ENCODE results near the gene IQGAP3.

The IQGAP3 gene

DNA sequence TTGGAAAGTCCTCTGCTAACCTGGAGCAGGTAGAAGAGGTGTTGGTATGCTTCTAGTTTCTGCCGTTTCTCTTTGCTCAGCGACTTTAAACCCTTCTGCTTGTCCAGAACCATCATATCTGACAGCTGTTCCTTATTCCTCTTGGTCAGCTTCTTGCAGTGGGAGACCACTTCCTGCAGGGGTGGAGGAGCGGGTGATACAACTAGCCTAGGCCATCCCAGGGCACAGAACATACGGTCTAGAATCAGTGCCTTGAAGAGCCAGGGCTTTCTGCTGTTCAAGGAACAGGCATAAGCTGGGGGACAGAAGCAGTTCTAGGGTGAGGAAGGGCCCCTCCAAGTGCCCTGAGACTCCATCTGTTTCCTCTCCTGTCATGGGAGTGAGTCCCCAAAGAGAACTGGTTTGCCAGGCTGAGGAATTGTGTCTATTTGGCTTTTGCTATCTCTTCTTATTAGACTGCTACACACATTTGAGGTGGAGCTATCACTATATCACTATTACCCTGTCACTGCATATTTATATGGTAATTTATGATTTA lies 32.5 kb downstream of the IQGAP3 start:
- FAIRE-seq: no peak

DNA sequence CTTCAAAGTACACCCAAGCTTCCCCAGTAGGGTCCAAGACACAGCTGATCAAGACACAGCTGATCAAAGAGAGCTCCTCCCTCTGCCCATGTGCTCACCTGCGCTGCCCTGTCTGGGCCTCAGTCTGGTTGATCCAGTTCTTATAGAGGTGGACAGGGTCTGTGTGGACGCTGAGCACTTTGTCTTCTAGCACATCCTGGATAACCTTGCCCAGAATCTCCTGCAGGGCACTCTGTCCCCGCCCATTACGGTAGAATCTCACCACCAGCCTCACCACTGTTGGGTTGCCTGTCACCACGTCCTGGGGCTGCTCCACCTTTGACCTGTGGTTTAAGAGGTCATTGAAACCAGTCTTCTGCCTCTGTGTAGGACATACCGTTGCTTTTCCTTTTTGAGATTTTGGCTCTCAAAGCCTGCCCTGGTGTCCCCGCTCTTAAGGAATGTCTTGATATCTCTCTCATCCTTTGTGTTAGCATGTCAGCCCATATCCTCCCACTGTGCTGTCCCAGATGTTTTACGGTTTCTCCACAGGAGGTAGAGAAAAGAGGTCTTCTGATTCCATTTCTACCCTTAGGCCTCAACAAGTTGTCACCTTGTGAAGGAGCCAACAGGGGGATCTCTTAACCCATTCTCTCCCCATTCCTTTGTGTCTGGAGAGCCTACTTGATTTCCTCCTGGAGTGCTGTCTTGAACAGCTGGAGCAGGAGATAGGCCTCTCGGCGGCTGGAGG lies 33.5 kb downstream of the IQGAP3 start:
- FAIRE-seq: no peak

GRCh38 chr1:156537027-156537426 lies 35.3 kb downstream of the IQGAP3 start:
- no peak for FAIRE-seq

GRCh38 chr1:156534424-156535060 lies 37.8 kb downstream of the IQGAP3 start:
- FAIRE-seq: no peak

DNA sequence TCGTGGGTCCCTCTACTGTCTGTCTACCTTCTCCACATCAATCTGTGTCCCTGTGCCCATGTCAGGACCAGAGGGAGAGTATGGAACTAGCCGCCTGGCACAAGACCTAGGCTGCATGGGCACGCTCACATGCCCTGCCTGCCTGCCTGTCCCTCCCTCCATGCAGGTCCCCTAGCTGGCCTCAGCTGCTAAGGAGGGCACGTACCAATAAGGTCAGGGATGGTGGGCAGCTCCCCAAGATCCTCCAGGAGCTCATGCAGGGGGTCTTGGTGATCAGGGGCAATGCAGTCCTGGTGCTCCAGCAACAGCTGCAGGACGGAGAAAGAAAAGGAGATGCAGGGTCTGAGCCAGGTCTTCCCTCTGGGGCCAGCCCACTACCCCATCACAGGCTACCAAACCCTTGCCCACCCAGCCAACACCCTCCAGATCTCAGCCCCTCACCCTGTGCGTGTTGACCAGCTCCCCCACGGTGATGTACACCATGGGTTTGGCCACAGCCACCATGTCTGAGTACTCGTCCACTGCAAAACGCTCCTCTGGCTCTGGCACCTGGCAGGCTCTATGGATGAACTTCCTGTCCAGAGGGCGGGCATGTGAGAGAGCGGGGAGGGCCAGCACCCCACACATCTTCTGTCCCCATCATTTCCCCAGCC lies 38.7 kb downstream of the IQGAP3 start:
- no peak for FAIRE-seq

DNA sequence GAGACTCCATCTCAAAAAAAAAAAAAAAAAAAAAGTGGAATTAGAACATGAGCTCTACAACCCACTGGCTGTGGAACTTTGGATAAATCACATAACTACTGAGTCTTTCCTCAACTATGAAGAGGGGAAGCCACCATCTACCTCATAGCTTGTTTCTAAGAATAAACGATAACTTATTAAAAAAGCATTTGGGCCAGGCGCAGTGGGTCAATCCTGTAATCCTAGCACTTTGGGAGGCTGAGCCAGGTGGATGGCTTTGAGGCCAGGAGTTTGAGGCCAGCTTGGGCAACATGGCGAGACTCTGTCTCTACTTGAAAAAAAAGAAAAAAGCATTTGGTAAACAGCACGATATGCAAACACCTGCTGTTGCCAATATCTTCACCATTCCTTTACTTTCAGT lies 40.0 kb downstream of the IQGAP3 start:
- FAIRE-seq: no peak

DNA sequence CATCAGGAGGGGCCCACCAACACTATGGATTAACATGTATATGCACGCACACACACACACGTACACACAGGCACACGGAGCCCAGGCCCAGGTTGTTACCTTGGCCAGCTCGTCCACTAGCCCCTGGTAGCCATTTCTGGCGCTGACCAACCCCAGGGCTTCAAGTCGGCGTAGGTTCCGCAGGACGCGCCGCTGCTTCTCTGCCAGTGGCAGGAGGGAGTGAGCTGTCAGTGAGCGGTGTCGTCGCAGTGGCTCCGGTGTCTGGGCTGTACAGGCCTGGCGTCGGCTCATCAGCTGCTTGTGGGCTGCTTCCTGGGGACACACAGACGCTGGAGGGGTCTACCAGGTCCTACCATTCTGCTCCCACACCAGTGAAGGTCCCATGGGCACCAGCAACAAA lies 42.4 kb downstream of the IQGAP3 start:
- FAIRE-seq: no peak

GRCh38 chr1:156528875-156529425 lies 43.4 kb downstream of the IQGAP3 start:
- FAIRE-seq: no peak

DNA sequence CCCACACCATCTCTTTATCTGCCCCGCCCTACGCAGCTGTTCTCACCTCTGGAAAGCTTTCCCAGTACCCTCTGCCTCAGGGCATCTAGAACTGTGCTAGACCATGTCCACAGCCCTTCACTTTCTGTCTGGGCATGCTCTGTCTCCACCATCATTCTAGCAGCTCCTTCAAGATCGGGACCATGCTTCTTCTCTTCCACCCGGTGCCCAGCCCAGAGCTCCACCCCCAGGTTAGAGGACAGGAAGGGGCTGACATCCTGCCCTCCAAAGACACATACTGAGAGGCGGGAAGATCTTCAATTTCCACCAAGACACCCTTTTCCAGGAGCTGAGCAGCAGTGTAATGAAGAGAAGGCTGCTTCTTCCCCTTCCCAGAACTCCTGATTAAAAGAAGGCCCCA lies 44.1 kb downstream of the IQGAP3 start:
- no peak for FAIRE-seq

DNA sequence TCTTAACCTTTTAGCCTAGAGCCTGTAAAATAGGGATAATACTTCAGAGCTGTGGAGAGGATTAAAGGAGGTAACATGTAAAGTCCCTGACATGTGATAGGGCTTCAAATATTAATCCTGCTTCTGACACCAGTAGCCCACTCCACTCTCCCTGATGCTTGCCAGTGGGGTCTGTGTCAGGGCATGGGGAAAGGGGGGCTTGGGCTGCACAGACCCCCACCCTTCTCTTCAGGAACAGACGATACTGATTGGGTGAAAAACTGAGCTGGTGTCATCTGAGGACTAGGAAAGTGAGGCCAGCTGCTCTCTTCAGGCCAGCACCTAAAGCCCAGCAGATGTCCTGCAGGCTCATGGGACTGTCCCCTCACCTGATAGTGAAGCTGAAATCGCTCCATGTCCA lies 44.8 kb downstream of the IQGAP3 start:
- FAIRE-seq: no peak

DNA sequence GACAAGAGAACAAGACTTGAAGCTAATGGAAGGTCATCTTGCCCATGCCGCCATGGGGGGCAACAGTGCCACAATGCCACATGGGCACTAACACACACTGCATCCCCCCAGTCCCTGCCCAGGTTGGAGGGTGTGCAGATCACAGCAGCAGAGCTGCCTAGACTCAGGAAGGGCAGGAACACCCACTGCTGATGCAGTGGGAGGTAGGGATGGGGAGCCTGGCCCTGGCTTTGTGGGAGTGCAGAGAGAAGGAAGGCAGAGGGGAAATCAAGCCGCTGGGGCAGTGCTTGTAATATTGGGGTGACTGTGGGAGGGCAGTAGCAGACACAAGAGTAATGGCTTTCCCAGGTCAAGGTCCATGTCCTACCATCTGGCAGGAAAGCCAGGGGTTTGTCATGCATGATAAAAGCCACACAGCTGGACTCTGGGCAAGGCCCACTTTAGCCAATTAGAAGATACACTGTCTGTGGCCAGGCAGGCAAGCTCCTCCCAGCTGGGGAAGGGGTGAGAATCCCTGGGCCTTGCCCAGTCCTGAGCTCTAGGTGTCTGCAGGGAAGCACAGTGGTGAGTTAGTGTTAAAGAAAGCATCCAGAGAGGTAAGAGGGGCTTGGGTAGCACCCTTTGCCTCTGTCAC lies 46.4 kb downstream of the IQGAP3 start:
- no peak for FAIRE-seq

GRCh38 chr1:156525071-156525501 lies 47.3 kb downstream of the IQGAP3 start:
- no peak for FAIRE-seq

- no peak for FAIRE-seq
Observed at GRCh38 chr1:156524481-156524869, 47.9 kb downstream of the IQGAP3 start.

DNA sequence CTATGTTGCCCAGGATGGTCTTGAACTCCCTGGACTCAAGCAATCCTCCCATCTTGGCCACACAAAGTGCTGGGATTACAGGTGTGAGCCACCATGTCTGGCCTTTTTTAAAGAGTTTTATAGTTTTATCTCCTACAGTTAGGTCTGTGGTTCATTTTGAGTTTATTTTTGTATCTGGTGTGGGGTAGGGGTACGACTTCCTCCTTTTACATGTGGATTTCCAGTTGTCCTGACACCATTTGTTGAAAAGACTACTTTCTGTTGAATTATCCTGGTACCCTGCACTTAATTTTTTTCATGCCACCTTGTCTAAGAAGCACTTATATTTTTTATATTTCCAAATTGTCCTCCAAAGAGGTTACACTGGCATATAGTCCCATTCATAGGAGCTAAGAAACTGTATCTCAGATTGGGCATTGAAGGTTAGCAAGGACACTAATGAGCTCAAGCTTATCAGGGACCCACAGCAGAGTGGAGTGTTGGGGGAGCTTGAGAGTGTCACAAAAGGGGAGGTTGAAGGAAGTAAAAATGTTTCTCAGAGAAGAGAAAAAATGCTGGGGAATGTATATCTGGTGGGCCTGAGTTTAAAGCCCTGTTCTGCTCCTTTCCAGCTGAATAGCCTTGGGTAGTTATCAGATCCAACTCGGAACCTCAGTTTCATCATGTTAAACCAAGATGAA lies 48.4 kb downstream of the IQGAP3 start:
- no peak for FAIRE-seq

GRCh38 chr1:156522443-156522970 lies 49.9 kb downstream of the IQGAP3 start:
- FAIRE-seq: no peak

DNA sequence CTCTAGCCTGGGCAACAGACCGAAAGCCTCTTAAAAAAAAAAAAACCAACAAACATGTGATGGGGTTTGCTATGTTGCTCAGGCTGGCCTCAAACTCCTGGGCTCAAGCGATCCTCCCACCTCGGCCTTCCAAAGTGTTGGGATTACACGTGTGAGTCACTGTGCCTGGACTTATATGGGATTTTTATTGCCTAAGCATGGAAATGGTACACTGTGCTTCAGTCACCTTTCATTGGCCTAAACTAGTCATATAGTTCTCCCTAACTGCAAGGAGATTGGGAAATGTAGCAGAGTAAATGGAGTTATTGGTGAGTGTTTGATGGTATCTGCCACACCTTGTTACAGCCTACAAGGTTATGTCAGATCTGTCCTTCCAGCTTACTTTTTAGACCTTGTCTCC lies 54.6 kb downstream of the IQGAP3 start:
- no peak for FAIRE-seq

DNA sequence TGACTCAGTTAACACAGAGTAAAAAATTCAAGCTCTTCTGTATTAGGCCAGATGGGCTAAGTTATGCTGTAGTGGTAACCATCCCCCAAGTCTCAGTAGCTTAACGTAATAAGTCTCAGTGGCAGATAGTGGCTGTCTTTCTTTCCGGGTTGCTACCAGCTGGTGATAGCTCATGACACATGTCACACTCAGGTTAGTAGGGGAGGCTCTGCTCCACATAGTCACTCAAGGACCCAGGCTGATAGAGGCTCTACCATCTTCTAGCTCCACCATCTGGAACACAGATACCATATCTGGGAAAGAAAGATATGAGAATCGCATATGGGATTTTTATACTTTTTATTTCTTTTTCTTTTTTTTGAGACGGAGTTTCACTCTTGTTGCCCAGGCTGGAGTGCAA lies 55.5 kb downstream of the IQGAP3 start:
- FAIRE-seq: no peak

GRCh38 chr1:156515956-156516355 lies 56.4 kb downstream of the IQGAP3 start:
- FAIRE-seq: no peak

- no peak for FAIRE-seq
Observed at GRCh38 chr1:156513185-156513584, 59.2 kb downstream of the IQGAP3 start.

DNA sequence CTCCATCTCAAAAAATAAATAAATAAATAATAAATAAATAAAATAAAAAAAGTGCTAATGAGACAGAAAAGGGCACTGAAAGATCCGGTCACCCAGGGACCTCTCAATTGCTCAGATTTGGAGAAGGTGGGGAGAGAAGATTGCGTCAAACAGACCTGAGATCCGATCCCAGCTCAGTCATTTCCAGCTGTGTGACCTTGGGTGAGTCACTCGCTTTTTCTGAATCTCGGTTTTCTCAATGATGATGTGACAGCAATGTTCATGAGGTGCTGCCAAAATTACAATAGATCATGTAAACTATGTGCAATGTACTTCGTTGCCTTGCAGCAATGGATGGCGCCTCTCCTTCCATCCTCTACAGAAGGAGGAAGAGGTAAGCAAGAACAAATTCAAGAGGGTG lies 60.7 kb downstream of the IQGAP3 start:
- no peak for FAIRE-seq

DNA sequence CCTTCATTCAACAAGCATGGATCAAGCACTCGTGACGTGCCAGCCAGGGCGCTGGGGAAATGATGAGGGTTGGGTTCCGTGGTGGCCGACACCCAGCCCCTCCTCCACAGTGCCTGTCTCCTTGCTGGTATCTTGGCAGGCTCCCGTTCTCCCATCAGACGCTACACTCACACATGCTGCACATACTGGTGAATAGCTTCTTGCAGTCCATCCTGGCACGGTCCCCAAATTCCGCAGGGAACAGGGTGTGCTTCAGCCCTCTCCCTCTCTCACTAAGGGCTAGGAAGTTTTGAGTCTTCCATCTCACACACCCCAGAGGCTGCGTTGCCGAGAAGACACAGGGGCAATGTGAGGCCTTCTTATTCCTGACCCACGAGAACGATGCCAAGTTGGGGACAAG lies 61.7 kb downstream of the IQGAP3 start:
- no peak for FAIRE-seq

GRCh38 chr1:156509424-156510034 lies 62.8 kb downstream of the IQGAP3 start:
- no peak for FAIRE-seq

All from islet of Langerhans (tissue), 1 donor.